Natural killer cell (primary cell): ENCODE results near the gene SPATA31E1. TPM values are rescaled to one million over a fixed set of nuclear protein-coding genes. Genes with fewer than 3 reads are reported as not detected.

Source experiments
- ATAC-seq, 3 donors: fragments of 150-1000 bp in 2 of 3; fragments of 200-7000 bp in 1 of 3; cut with Tn5 transposase; 1 replicate in 1 of 3; 2 replicates in 2 of 3; pipeline ENCODE4 v1.10.0; 2021; ENCODE audit warnings: mild to moderate bottlenecking in 2 of 3, moderate library complexity in 2 of 3
- DNase-seq, 2 donors: peaks; one replicate each; pipeline versions ENCODE4 v3.0.0 to v3.0.0-alpha.2; 2013 to 2021; ENCODE audit warnings: mixed read lengths in 1 of 2
- H3K27ac ChIP-seq: one replicate; pipeline ENCODE4 v1.5.1; 2013; ENCODE audit warnings: mild to moderate bottlenecking, low read length
- H3K27me3 ChIP-seq: one replicate; pipeline ENCODE4 v1.6.1; 2013; ENCODE audit warnings: low read length; ENCODE audit not compliant: control insufficient read depth, insufficient read depth
- H3K36me3 ChIP-seq: one replicate; pipeline ENCODE4 v1.6.1; 2013; ENCODE audit warnings: low read length; ENCODE audit not compliant: control insufficient read depth, insufficient read depth
- H3K4me1 ChIP-seq: one replicate; pipeline ENCODE4 v1.6.1; 2013; ENCODE audit warnings: low read length; ENCODE audit not compliant: control insufficient read depth, insufficient read depth
- H3K4me3 ChIP-seq: one replicate; pipeline ENCODE4 v1.5.1; 2013; ENCODE audit warnings: low read length
- H3K9me3 ChIP-seq: one replicate; pipeline ENCODE4 v1.6.1; 2013; ENCODE audit warnings: low read length; ENCODE audit not compliant: control insufficient read depth, insufficient read depth
- H3K27ac Mint-ChIP-seq, 2 donors: one replicate each; pipeline ENCODE4 v1.8.0; 2022; ENCODE audit warnings: mild to moderate bottlenecking in 2 of 2, mixed read lengths in 2 of 2, moderate library complexity in 1 of 2
- H3K27me3 Mint-ChIP-seq, 2 donors: one replicate each; pipeline ENCODE4 v1.8.0; 2022; ENCODE audit warnings: low read depth in 2 of 2, mixed read lengths in 2 of 2
- H3K36me3 Mint-ChIP-seq: one replicate; pipeline ENCODE4 v1.8.0; 2022; ENCODE audit warnings: mixed read lengths
- H3K4me1 Mint-ChIP-seq, 2 donors: one replicate each; pipeline ENCODE4 v1.8.0; 2022; ENCODE audit warnings: mixed read lengths in 2 of 2
- H3K4me3 Mint-ChIP-seq: one replicate; pipeline ENCODE4 v1.8.0; 2022; ENCODE audit warnings: mild to moderate bottlenecking, moderate library complexity, mixed read lengths
- H3K9me3 Mint-ChIP-seq, 2 donors: one replicate each; pipeline ENCODE4 v1.8.0; 2022; ENCODE audit warnings: mixed read lengths in 2 of 2
- CTCF ChIP-seq: fragments of 200-600 bp; IDR thresholded peaks from one replicate; pipeline ENCODE4 v1.8.0; 2022; ENCODE audit warnings: antibody characterized with exemption
- WGBS: methylation state at CpG from one replicate; pipeline ENCODE4 v1.1.7; 2013; ENCODE audit warnings: missing lambda C conversion rate; ENCODE audit not compliant: insufficient coverage; 5-methylcytosine and 5-hydroxymethylcytosine counted together
- intact Hi-C: fragments of 100-400 bp; cut with micrococcal nuclease; formaldehyde crosslinking; loops from one replicate; pipeline ENCODE4 v1.14.2; 2022
- total RNA-seq, 4 donors: library from RNA; stranded (reverse); fragments of 120-200 nt in 1 of 4; gene quantifications; one replicate each; pipeline versions ENCODE4 v1.2.3 to v1.2.4, GENCODE V29; 2013 to 2022

The SPATA31E1 gene
- total RNA-seq, 3 donors from 2014 or later (not counting 1 experiment from before 2014, with no cell fraction given), result not detected

GRCh38 chr9:87886933-87887505 lies 4.3 kb downstream of the SPATA31E1 start:
- Mint-ChIP-seq H3K9me3 (no peaks in the 10 kb centered on the region), H3K36me3 (no peaks in the 10 kb centered on the region), H3K27me3 (peaks cover 2 to 7% of the 10 kb centered on the region in 2 donors), H3K4me1 (no peaks in the 10 kb centered on the region), H3K27ac (no peak overlapping the region), H3K4me3 (no peak overlapping the region)
- no peak for DNase-seq
- Histone ChIP-seq H3K4me1 (no peaks in the 10 kb centered on the region), H3K27me3 (no peaks in the 10 kb centered on the region), H3K36me3 (no peaks in the 10 kb centered on the region), H3K27ac (no peak overlapping the region), H3K9me3 (no peaks in the 10 kb centered on the region), H3K4me3 (no peak overlapping the region)
- no peak for TF ChIP-seq CTCF
- WGBS, result 78% methylated on average over 13 of the region's 13 CpGs
- ATAC-seq, result no peak
- intact Hi-C loops, result no loop called here

- H3K4me1 Mint-ChIP-seq, result no peaks in the 10 kb centered on the region
- H3K36me3 Mint-ChIP-seq, result no peaks in the 10 kb centered on the region
- H3K27ac ChIP-seq, result no peak overlapping the region
- ATAC-seq, result peak in 1 of 3 donors; percentile 10
- no peak overlapping the region for H3K27ac Mint-ChIP-seq
- no peaks in the 10 kb centered on the region for H3K9me3 Mint-ChIP-seq
- H3K9me3 ChIP-seq, result no peaks in the 10 kb centered on the region
- peaks cover 0 to 7% of the 10 kb centered on the region in 2 donors for H3K27me3 Mint-ChIP-seq
- no peak for TF ChIP-seq CTCF
- H3K4me3 Mint-ChIP-seq, result no peak overlapping the region
- no peak overlapping the region for H3K4me3 ChIP-seq
- no peak for DNase-seq
- no peaks in the 10 kb centered on the region for H3K36me3 ChIP-seq
- H3K4me1 ChIP-seq, result no peaks in the 10 kb centered on the region
- H3K27me3 ChIP-seq, result no peaks in the 10 kb centered on the region
- intact Hi-C loops, result no loop called here
- 91% methylated on average over 13 of the region's 13 CpGs for WGBS
Observed at GRCh38 chr9:87887661-87888480, 5.2 kb downstream of the SPATA31E1 start.

- no peak overlapping the region for H3K4me3 Mint-ChIP-seq
- Histone ChIP-seq H3K9me3 (no peaks in the 10 kb centered on the region), H3K27ac (no peak overlapping the region), H3K27me3 (no peaks in the 10 kb centered on the region), H3K4me1 (no peaks in the 10 kb centered on the region), H3K4me3 (no peak overlapping the region), H3K36me3 (no peaks in the 10 kb centered on the region)
- intact Hi-C loops, result no loop called here
- 75% methylated on average over 6 of the region's 6 CpGs for WGBS
- no peaks in the 10 kb centered on the region for H3K36me3 Mint-ChIP-seq
- DNase-seq (no peak), ATAC-seq (no peak)
- H3K27ac Mint-ChIP-seq, result no peak overlapping the region
- H3K27me3 Mint-ChIP-seq, result peaks cover 0 to 8% of the 10 kb centered on the region in 2 donors
- no peak for TF ChIP-seq CTCF
- H3K4me1 Mint-ChIP-seq, result no peaks in the 10 kb centered on the region
- no peaks in the 10 kb centered on the region for H3K9me3 Mint-ChIP-seq
Observed at GRCh38 chr9:87888501-87888900, 5.8 kb downstream of the SPATA31E1 start.
